ENCODE measurements around the gene PRSS36. TPM values are rescaled to one million over a fixed set of nuclear protein-coding genes. Genes with fewer than 3 reads are reported as not detected.
A peak's percentile ranks its signal among the peaks of the same experiment; 100 is the strongest.

Gene PRSS36
- total RNA-seq, 1 donor from 2014 or later: 3.5 TPM

DNA sequence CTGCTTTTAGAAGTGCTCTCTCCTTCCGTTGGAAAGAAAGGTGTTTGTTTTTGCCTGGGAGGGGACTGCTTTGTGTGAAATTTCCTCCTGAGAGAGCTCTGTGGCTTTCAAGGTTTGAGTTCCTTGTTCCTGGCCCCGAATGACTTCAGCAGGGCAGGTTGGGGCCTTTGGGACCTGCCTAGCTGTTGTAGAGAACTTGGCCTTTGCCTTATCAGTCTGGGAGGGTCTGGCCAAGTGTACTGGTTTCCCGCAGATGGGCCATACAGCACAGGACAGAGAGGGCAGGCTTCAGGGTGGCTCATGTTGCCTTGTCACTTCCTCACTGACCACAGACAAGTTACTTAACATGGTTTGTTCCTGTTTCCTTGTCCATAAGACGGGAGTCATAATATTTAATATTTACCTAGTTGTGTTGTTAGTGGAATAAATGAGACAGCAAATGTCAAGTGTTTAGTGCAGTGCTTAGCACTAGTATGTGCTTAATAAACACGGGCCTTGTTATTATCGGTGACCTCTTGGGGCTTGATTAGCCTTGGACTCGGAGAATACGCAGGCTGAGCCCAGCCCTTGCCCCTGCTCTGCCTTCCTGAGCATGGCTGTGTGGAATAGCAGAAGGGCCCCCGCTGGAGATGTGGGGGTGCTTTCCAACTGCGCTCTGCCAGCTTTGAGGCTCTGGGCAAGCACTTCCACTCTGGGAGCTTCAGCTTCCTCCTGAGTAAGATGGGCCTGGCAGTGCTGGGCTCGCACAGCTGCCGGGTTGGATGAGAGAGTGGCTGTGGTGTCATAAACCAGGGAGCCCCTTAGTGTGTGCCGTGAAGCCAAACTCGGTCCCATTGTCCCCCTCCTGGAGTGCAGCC, 20.9 kb downstream of the PRSS36 start:
- DNase-seq (peak; percentile 84), ATAC-seq (peak; percentile 77)
- H3K4me1 ChIP-seq: peaks cover 42% of the 10 kb centered on the region
- TF ChIP-seq, protein P1, sequence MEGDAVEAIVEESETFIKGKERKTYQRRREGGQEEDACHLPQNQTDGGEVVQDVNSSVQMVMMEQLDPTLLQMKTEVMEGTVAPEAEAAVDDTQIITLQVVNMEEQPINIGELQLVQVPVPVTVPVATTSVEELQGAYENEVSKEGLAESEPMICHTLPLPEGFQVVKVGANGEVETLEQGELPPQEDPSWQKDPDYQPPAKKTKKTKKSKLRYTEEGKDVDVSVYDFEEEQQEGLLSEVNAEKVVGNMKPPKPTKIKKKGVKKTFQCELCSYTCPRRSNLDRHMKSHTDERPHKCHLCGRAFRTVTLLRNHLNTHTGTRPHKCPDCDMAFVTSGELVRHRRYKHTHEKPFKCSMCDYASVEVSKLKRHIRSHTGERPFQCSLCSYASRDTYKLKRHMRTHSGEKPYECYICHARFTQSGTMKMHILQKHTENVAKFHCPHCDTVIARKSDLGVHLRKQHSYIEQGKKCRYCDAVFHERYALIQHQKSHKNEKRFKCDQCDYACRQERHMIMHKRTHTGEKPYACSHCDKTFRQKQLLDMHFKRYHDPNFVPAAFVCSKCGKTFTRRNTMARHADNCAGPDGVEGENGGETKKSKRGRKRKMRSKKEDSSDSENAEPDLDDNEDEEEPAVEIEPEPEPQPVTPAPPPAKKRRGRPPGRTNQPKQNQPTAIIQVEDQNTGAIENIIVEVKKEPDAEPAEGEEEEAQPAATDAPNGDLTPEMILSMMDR (IDR thresholded peaks at IDR 0.05): no peak
- H3K9me3 ChIP-seq: no peaks in the 10 kb centered on the region
- intact Hi-C loops (cut with DNase I): no loop called here
- peak overlapping the region; percentile 96 for H3K27ac ChIP-seq
- no peak overlapping the region for H3K4me3 ChIP-seq
- peaks cover 45% of the 10 kb centered on the region for H3K36me3 ChIP-seq
- H3K27me3 ChIP-seq: no peaks in the 10 kb centered on the region

DNA sequence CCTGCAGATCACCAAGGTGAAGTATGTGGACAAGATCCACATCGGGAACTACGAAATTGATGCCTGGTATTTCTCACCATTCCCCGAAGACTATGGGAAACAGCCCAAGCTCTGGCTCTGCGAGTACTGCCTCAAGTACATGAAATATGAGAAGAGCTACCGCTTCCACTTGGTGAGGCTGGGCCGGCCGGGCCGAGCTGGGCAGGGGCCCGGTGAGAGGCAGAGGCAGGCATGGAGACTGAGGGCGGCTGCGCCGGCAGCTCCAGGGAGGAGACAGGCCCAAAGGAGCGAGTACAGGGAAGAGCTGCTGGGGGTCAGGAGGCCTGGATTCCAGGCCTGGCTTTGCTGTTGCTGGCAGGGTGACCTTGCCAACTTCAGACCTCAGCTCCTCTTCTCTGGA, 22.7 kb downstream of the PRSS36 start:
- no peaks in the 10 kb centered on the region for H3K27me3 ChIP-seq
- no peaks in the 10 kb centered on the region for H3K9me3 ChIP-seq
- peak overlapping the region; percentile 96 for H3K27ac ChIP-seq
- intact Hi-C loops (cut with DNase I): no loop called here
- peaks cover 63% of the 10 kb centered on the region for H3K36me3 ChIP-seq
- TF ChIP-seq, protein P1 (IDR thresholded peaks at IDR 0.05): no peak
- peaks cover 39% of the 10 kb centered on the region for H3K4me1 ChIP-seq
- DNase-seq: peak; percentile 79
- peak; percentile 41 for ATAC-seq
- H3K4me3 ChIP-seq: no peak overlapping the region

DNA sequence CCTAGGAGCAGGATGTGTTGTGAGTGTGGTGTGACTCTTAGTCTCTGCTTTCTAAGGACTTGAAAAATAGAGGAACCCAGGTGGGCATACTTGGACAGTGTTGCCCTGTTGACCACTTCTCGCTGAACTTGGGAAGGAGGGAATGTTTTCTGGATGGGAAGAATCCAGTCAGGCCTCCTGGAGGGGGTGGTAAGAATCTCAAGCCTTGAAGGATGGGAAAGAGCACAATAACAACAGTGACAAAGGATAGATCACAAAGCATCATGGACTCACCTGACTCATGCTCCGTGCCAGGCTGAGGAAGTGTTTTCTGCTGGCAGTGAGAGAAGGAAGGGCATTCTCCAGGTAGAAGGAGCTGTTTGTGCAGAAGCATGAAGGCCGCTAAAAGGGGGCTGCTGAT, 24.0 kb downstream of the PRSS36 start:
- Histone ChIP-seq H3K27me3 (no peaks in the 10 kb centered on the region), H3K9me3 (no peaks in the 10 kb centered on the region), H3K4me1 (peaks cover 38% of the 10 kb centered on the region), H3K36me3 (peaks cover 62% of the 10 kb centered on the region), H3K27ac (no peak overlapping the region), H3K4me3 (no peak overlapping the region)
- TF ChIP-seq, protein P1 (IDR thresholded peaks at IDR 0.05): no peak
- no peak for DNase-seq
- intact Hi-C loops (cut with DNase I): no loop called here
- ATAC-seq: no peak

DNA sequence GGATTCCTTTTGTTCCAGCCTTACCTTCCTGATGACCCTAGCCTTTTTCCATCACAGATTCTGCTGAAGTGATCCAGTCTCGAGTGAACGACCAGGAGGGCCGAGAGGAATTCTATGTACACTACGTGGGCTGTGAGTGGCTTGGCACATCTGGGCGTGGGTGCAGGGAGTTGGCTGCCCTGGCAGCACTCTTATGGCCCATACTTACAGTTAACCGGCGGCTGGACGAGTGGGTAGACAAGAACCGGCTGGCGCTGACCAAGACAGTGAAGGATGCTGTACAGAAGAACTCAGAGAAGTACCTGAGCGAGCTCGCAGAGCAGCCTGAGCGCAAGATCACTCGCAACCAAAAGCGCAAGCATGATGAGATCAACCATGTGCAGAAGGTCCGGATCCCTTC, 29.7 kb downstream of the PRSS36 start:
- Histone ChIP-seq H3K4me3 (no peak overlapping the region), H3K27me3 (no peaks in the 10 kb centered on the region), H3K4me1 (peaks cover 15% of the 10 kb centered on the region), H3K36me3 (peaks cover 57% of the 10 kb centered on the region), H3K27ac (peak overlapping the region; percentile 90), H3K9me3 (no peaks in the 10 kb centered on the region)
- ATAC-seq (no peak), DNase-seq (peak; percentile 64)
- TF ChIP-seq, protein P1 (IDR thresholded peaks at IDR 0.05): no peak
- intact Hi-C loops (cut with DNase I): no loop called here

DNA sequence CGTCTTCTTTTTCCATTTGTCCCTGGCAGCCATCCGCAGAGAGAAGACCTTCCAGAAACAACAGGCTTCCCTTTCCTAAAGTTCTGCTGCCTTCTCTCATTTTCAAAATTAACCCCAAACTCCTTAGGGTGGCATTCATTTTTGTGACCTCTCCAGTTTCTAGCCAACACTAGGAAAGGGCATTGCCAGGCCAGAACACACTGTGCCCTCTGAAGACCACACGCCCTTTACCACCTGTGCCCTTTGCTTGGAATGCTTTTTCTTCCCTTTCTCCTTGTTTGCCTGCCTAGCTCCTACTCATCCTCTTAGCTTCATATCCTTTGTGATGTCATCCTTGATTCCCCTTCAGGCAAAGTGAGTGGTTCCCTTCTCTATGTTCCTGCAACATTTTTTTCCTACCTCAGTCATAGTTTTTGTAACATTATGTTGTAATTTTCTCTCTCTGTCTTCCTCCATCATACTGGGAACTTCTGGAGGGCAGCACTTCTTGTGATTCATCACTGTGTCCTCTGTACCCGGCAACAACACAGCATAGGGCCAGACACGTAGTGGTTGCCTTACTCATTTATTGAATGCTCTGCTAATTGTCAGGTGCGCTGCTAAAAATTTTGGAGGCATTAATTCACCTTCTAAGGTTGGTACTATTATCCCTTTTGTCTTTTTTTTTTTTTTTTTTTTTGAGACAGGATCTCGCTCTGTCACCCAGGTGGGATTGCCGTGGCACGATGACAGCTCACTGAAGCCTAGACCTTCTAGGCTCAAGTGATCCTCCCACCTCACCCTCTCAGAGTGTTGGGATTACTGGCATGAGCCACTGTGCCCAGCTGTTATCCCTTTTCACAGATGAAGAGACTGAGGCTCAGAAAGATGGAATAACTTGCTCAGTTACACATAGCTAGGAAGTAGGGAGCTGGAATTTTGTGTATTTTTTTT, 31.4 kb downstream of the PRSS36 start:
- Histone ChIP-seq H3K4me1 (peaks cover 19% of the 10 kb centered on the region), H3K9me3 (no peaks in the 10 kb centered on the region), H3K27me3 (no peaks in the 10 kb centered on the region), H3K27ac (peak overlapping the region; percentile 90), H3K4me3 (peak overlapping the region; percentile 54), H3K36me3 (peaks cover 47% of the 10 kb centered on the region)
- TF ChIP-seq, protein P1 (IDR thresholded peaks at IDR 0.05): no peak
- intact Hi-C loops (cut with DNase I): no loop called here
- ATAC-seq (peak; percentile 3), DNase-seq (no peak)
